Measurements from ENCODE around the gene CACNA2D3. TPM values are rescaled to one million over a fixed set of nuclear protein-coding genes. Genes with fewer than 3 reads are reported as not detected.

The CACNA2D3 gene
- polyA plus RNA-seq, 1 donor (not counting 4 experiments of a cell fraction or from before 2014, with no cell fraction given): 0.08 TPM

- Histone ChIP-seq H3K4me2 (ENCODE audit: control insufficient read depth, extremely low read depth, insufficient read depth, low read depth, low read length) (no peak overlapping the region), H3K4me3 (ENCODE audit: control insufficient read depth in 2 of 3, extremely low read depth in 1 of 3, insufficient read depth in 2 of 3, low read depth in 1 of 3, low read length in 3 of 3) (no peak overlapping the region), H3K9ac (ENCODE audit: control insufficient read depth, extremely low read depth, insufficient read depth, low read length) (no peak overlapping the region), H2AFZ (ENCODE audit: control insufficient read depth, low read length) (no peak overlapping the region), H4K20me1 (ENCODE audit: control insufficient read depth, extremely low read depth, insufficient read depth, low read length) (no peaks in the 10 kb centered on the region), H3K9me1 (ENCODE audit: control insufficient read depth, extremely low read depth, insufficient read depth, low read length) (no peaks in the 10 kb centered on the region), H3K9me3 (ENCODE audit: control insufficient read depth, low read depth, low read length) (no peaks in the 10 kb centered on the region), H3K4me1 (ENCODE audit: control insufficient read depth, extremely low read depth, insufficient read depth, low read length) (no peaks in the 10 kb centered on the region), H3K27me3 (ENCODE audit: control insufficient read depth, extremely low read depth, insufficient read depth, low read length) (peaks cover 2% of the 10 kb centered on the region), H3K27ac (ENCODE audit: control insufficient read depth, insufficient read depth, low read length) (no peak overlapping the region), H3K36me3 (ENCODE audit: control insufficient read depth in 2 of 2, extremely low read depth in 1 of 2, insufficient read depth in 2 of 2, low read length in 2 of 2) (no peaks in the 10 kb centered on the region), H3K79me2 (ENCODE audit: control insufficient read depth, insufficient read depth, low read length) (no peaks in the 10 kb centered on the region)
- no peak for TF ChIP-seq EZH2 (IDR thresholded peaks at IDR 0.05; ENCODE audit: low read length)
- TF ChIP-seq CTCF (optimal IDR thresholded peaks at IDR 0.05 in 1 of 3, IDR thresholded peaks at IDR 0.05 in 1 of 3, conservative IDR thresholded peaks at IDR 0.05 in 1 of 3; ENCODE audit: extremely low read depth in 1 of 3, insufficient read depth in 2 of 3, low read length in 3 of 3): no peak
- dilution Hi-C loops (cut with MboI; ENCODE audit: extremely low pct_ligation_motif_present, low sequenced_read_pairs): no loop called here
- no peak for DNase-seq (ENCODE audit: low read depth, low spot score)
- no peak for FAIRE-seq
These were observed 776.9 kb downstream of the CACNA2D3 start for GRCh38 chr3:54899273-54899672.

DNA sequence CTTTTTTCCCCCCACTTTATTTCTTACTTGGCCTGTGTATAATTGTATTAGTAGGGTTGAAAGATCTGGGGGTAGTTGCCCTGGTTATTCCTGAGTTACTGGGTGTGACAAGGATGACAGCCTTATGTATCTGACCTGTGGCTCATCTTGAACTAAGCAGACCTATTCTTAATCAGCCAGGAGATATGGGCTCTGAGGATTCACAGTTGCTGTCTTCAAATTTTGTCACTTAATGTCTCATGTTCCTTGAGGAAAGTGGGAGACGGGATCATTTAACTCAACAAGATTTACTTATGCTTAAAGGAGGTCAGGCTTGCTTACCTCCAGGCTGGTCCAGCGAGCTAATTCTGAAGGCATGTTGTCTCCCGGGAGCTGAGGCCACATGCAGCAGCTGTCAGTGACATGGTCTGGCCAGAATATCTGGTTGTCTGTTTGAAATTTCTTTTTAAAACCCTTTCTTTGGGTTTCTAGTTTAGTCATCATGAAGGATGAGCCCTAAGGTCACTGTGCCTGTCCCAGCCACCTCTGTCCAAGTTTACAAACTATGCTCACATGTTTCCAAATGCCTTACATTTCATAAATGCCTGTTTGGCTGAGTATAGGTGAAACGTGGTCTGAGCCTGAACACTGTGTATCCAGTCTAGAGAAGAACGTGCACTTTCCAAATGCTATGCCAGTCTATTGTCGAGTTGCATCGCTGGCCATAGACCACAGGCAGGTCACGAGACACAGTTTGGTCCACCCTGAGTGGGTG lies 778.7 kb downstream of the CACNA2D3 start:
- no peaks in the 10 kb centered on the region for H3K4me1 ChIP-seq (ENCODE audit: control insufficient read depth, extremely low read depth, insufficient read depth, low read length)
- no peaks in the 10 kb centered on the region for H3K9me3 ChIP-seq (ENCODE audit: control insufficient read depth, low read depth, low read length)
- no peaks in the 10 kb centered on the region for H3K9me1 ChIP-seq (ENCODE audit: control insufficient read depth, extremely low read depth, insufficient read depth, low read length)
- no peak overlapping the region for H3K27ac ChIP-seq (ENCODE audit: control insufficient read depth, insufficient read depth, low read length)
- H3K4me3 ChIP-seq (ENCODE audit: control insufficient read depth in 2 of 3, extremely low read depth in 1 of 3, insufficient read depth in 2 of 3, low read depth in 1 of 3, low read length in 3 of 3): no peak overlapping the region
- H3K27me3 ChIP-seq (ENCODE audit: control insufficient read depth, extremely low read depth, insufficient read depth, low read length): peaks cover 1% of the 10 kb centered on the region
- H2AFZ ChIP-seq (ENCODE audit: control insufficient read depth, low read length): no peak overlapping the region
- FAIRE-seq (no peak), DNase-seq (ENCODE audit: low read depth, low spot score) (no peak)
- H3K4me2 ChIP-seq (ENCODE audit: control insufficient read depth, extremely low read depth, insufficient read depth, low read depth, low read length): no peak overlapping the region
- H3K79me2 ChIP-seq (ENCODE audit: control insufficient read depth, insufficient read depth, low read length): no peaks in the 10 kb centered on the region
- no peak overlapping the region for H3K9ac ChIP-seq (ENCODE audit: control insufficient read depth, extremely low read depth, insufficient read depth, low read length)
- no peaks in the 10 kb centered on the region for H3K36me3 ChIP-seq (ENCODE audit: control insufficient read depth in 2 of 2, extremely low read depth in 1 of 2, insufficient read depth in 2 of 2, low read length in 2 of 2)
- dilution Hi-C loops (cut with MboI; ENCODE audit: extremely low pct_ligation_motif_present, low sequenced_read_pairs): no loop called here
- no peaks in the 10 kb centered on the region for H4K20me1 ChIP-seq (ENCODE audit: control insufficient read depth, extremely low read depth, insufficient read depth, low read length)
- TF ChIP-seq EZH2 (IDR thresholded peaks at IDR 0.05; ENCODE audit: low read length) (no peak), CTCF (optimal IDR thresholded peaks at IDR 0.05 in 1 of 3, IDR thresholded peaks at IDR 0.05 in 1 of 3, conservative IDR thresholded peaks at IDR 0.05 in 1 of 3; ENCODE audit: extremely low read depth in 1 of 3, insufficient read depth in 2 of 3, low read length in 3 of 3) (no peak)
